Osteoblast (primary cell): ENCODE results near the gene JUP. TPM values are rescaled to one million over a fixed set of nuclear protein-coding genes. Genes with fewer than 3 reads are reported as not detected.

ENCODE experiments used
- DNase-seq: peaks from one replicate; pipeline ENCODE4 v3.0.0; 2011; ENCODE audit warnings: low spot score, mixed read lengths; ENCODE audit not compliant: insufficient read length; ENCODE audit errors: missing footprints
- H2AFZ ChIP-seq: 2 replicates; pipeline ENCODE4 v1.6.0; 2011; ENCODE audit warnings: mild to moderate bottlenecking, low read length
- H3K27ac ChIP-seq: 2 replicates; pipeline ENCODE4 v1.5.1; 2011; ENCODE audit warnings: mild to moderate bottlenecking, low read depth, low read length, moderate library complexity
- H3K27me3 ChIP-seq: 2 replicates; pipeline ENCODE4 v1.6.0; 2012; ENCODE audit warnings: mild to moderate bottlenecking, control low read depth, inconsistent platforms, low read length, moderate library complexity; ENCODE audit not compliant: insufficient read depth
- H3K36me3 ChIP-seq: 2 replicates; pipeline ENCODE4 v1.5.1; 2011; ENCODE audit warnings: mild to moderate bottlenecking, low read length, control low read depth, moderate library complexity; ENCODE audit not compliant: insufficient read depth
- H3K4me1 ChIP-seq: 2 replicates; pipeline ENCODE4 v1.5.1; 2011; ENCODE audit warnings: mild to moderate bottlenecking, low read length, control low read depth, moderate library complexity; ENCODE audit not compliant: insufficient read depth
- H3K4me2 ChIP-seq: 2 replicates; pipeline ENCODE4 v1.6.0; 2011; ENCODE audit warnings: mild to moderate bottlenecking, low read length; ENCODE audit not compliant: insufficient read depth
- H3K4me3 ChIP-seq: fragments of 200-600 bp; sonication (generic); 3 replicates; pipeline ENCODE4 v1.5.1; 2012; ENCODE audit warnings: mild to moderate bottlenecking, low read length, inconsistent platforms; ENCODE audit not compliant: insufficient read depth
- H3K79me2 ChIP-seq: 2 replicates; pipeline ENCODE4 v1.6.0; 2012; ENCODE audit warnings: mild to moderate bottlenecking, low read length, control low read depth, inconsistent platforms; ENCODE audit not compliant: insufficient read depth
- H3K9me3 ChIP-seq: 2 replicates; pipeline ENCODE4 v1.5.1; 2011; ENCODE audit warnings: low read depth, low read length, control low read depth
- H4K20me1 ChIP-seq: 2 replicates; pipeline ENCODE4 v1.6.0; 2012; ENCODE audit warnings: mild to moderate bottlenecking, low read length, control low read depth; ENCODE audit not compliant: insufficient read depth
- CTCF ChIP-seq: IDR thresholded peaks from 2 replicates; pipeline ENCODE4 v1.5.1; 2011; ENCODE audit warnings: mild to moderate bottlenecking, low read depth, low read length, moderate library complexity; ENCODE audit errors: extremely low read depth
- total RNA-seq: library from RNA; depleted of rRNA; stranded (reverse); fragments of >200 nt; gene quantifications from 2 replicates; pipeline ENCODE4 v1.2.3, GENCODE V29; 2012

Gene JUP
- total RNA-seq, 1 donor = 24.2 TPM

- H3K9me3 ChIP-seq = no peaks in the 10 kb centered on the region
- H3K27ac ChIP-seq = no peak overlapping the region
- H3K79me2 ChIP-seq = peaks cover 9% of the 10 kb centered on the region
- no peaks in the 10 kb centered on the region for H3K27me3 ChIP-seq
- H2AFZ ChIP-seq = no peak overlapping the region
- peak; percentile 57 for DNase-seq
- no peak overlapping the region for H3K4me3 ChIP-seq
- no peak for TF ChIP-seq CTCF
- H4K20me1 ChIP-seq = peaks cover 26% of the 10 kb centered on the region
- H3K4me1 ChIP-seq = no peaks in the 10 kb centered on the region
- H3K4me2 ChIP-seq = no peak overlapping the region
- peaks cover 47% of the 10 kb centered on the region for H3K36me3 ChIP-seq
Measured at GRCh38 chr17:41822216-41823140, 36.0 kb upstream of the JUP start.

- Histone ChIP-seq H3K79me2 (peaks cover 16% of the 10 kb centered on the region), H3K9me3 (no peaks in the 10 kb centered on the region), H3K27me3 (no peaks in the 10 kb centered on the region), H3K4me2 (no peak overlapping the region), H3K36me3 (peaks cover 50% of the 10 kb centered on the region), H4K20me1 (peaks cover 32% of the 10 kb centered on the region), H3K27ac (no peak overlapping the region), H3K4me1 (no peaks in the 10 kb centered on the region), H2AFZ (no peak overlapping the region), H3K4me3 (no peak overlapping the region)
- DNase-seq = peak; percentile 49
- no peak for TF ChIP-seq CTCF
Measured at GRCh38 chr17:41821776-41822175, 35.3 kb upstream of the JUP start.

- Histone ChIP-seq H3K27ac (no peak overlapping the region), H2AFZ (no peak overlapping the region), H3K4me2 (no peak overlapping the region), H4K20me1 (peaks cover 40% of the 10 kb centered on the region), H3K9me3 (no peaks in the 10 kb centered on the region), H3K79me2 (peaks cover 52% of the 10 kb centered on the region), H3K4me3 (no peak overlapping the region), H3K4me1 (peaks cover 10% of the 10 kb centered on the region), H3K36me3 (peaks cover 49% of the 10 kb centered on the region), H3K27me3 (no peaks in the 10 kb centered on the region)
- TF ChIP-seq CTCF = no peak
- DNase-seq = peak; percentile 56
Measured at GRCh38 chr17:41818024-41818423, 31.5 kb upstream of the JUP start.

- no peak for TF ChIP-seq CTCF
Measured at GRCh38 chr17:41816637-41817320, 30.3 kb upstream of the JUP start.

More at GRCh38 chr17:41816637-41817320, 30.3 kb upstream of the JUP start:
- Histone ChIP-seq H4K20me1 (peaks cover 33% of the 10 kb centered on the region), H3K9me3 (no peaks in the 10 kb centered on the region), H3K4me2 (no peak overlapping the region), H3K27me3 (no peaks in the 10 kb centered on the region), H3K4me3 (no peak overlapping the region), H3K79me2 (peaks cover 61% of the 10 kb centered on the region), H3K4me1 (peaks cover 15% of the 10 kb centered on the region), H3K36me3 (peaks cover 40% of the 10 kb centered on the region), H2AFZ (no peak overlapping the region), H3K27ac (no peak overlapping the region)
- peak; percentile 62 for DNase-seq
